ENCODE data around the gene CYP2D6.

The CYP2D6 gene

DNA sequence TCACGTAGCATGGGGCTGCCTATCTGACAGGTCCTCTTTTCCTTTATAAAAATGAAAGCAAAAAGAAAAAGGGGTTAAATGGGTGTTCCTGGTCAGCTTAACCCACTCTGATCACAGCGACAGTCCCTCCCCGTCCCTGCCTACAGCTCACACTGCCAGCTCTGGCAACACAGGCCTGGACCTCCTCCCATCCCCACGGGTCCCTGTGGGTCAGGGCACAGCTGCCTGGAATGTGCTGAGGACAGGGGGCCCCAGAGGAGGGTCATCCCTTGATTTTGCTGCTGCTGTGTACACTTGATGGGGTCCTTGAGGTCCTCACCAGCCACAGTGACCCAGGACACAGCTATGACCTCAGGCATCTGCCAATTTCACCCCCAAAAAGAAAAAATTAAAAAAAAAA lies 29.6 kb upstream of the CYP2D6 start:
- TF ChIP-seq, protein P1, sequence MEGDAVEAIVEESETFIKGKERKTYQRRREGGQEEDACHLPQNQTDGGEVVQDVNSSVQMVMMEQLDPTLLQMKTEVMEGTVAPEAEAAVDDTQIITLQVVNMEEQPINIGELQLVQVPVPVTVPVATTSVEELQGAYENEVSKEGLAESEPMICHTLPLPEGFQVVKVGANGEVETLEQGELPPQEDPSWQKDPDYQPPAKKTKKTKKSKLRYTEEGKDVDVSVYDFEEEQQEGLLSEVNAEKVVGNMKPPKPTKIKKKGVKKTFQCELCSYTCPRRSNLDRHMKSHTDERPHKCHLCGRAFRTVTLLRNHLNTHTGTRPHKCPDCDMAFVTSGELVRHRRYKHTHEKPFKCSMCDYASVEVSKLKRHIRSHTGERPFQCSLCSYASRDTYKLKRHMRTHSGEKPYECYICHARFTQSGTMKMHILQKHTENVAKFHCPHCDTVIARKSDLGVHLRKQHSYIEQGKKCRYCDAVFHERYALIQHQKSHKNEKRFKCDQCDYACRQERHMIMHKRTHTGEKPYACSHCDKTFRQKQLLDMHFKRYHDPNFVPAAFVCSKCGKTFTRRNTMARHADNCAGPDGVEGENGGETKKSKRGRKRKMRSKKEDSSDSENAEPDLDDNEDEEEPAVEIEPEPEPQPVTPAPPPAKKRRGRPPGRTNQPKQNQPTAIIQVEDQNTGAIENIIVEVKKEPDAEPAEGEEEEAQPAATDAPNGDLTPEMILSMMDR (conservative IDR thresholded peaks at IDR 0.05; ENCODE audit: control insufficient read depth, insufficient read depth, low read depth, low read length): no peak
- DNase-seq (ENCODE audit: low read depth): no peak
- no peak overlapping the region for H3K4me3 ChIP-seq (ENCODE audit: control insufficient read depth, low read depth, low read length)

GRCh38 chr22:42158456-42159132 lies 28.0 kb upstream of the CYP2D6 start:
- TF ChIP-seq, protein P1 (conservative IDR thresholded peaks at IDR 0.05; ENCODE audit: control insufficient read depth, insufficient read depth, low read depth, low read length): no peak
- no peak for DNase-seq (ENCODE audit: low read depth)
- H3K4me3 ChIP-seq (ENCODE audit: control insufficient read depth, low read depth, low read length): no peak overlapping the region

GRCh38 chr22:42156598-42156997 lies 26.0 kb upstream of the CYP2D6 start:
- TF ChIP-seq, protein P1 (conservative IDR thresholded peaks at IDR 0.05; ENCODE audit: control insufficient read depth, insufficient read depth, low read depth, low read length): no peak
- DNase-seq (ENCODE audit: low read depth): no peak
- no peak overlapping the region for H3K4me3 ChIP-seq (ENCODE audit: control insufficient read depth, low read depth, low read length)

GRCh38 chr22:42156121-42156520 lies 25.5 kb upstream of the CYP2D6 start:
- TF ChIP-seq, protein P1 (conservative IDR thresholded peaks at IDR 0.05; ENCODE audit: control insufficient read depth, insufficient read depth, low read depth, low read length): no peak
- DNase-seq (ENCODE audit: low read depth): no peak
- no peak overlapping the region for H3K4me3 ChIP-seq (ENCODE audit: control insufficient read depth, low read depth, low read length)

DNA sequence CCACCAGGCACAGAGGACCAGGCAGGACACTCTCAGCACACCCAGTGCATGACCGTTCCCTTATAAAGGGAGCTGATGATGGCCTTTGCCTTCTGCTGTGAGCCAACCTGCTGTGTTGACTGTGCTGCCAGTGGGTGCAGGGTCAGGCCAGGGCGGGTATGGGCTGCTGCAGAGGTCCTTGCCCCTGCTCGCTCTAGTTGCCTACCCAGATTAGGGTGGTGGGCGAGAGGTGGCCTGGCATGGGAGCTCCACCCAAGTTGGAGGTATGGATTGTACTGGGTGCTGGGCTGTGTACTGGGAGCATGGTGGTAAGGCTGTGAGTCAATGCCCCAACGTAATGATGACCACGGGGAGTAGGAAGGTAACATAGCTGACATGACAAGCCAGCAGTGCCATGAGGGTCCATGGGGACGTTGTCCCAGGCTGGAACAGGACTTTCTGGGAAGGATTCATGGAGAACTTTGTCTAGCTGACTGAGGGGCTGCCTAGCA lies 24.5 kb upstream of the CYP2D6 start:
- TF ChIP-seq, protein P1 (conservative IDR thresholded peaks at IDR 0.05; ENCODE audit: control insufficient read depth, insufficient read depth, low read depth, low read length): no peak
- no peak for DNase-seq (ENCODE audit: low read depth)
- no peak overlapping the region for H3K4me3 ChIP-seq (ENCODE audit: control insufficient read depth, low read depth, low read length)

GRCh38 chr22:42154293-42155052 lies 23.9 kb upstream of the CYP2D6 start:
- TF ChIP-seq, protein P1 (conservative IDR thresholded peaks at IDR 0.05; ENCODE audit: control insufficient read depth, insufficient read depth, low read depth, low read length): no peak
- H3K4me3 ChIP-seq (ENCODE audit: control insufficient read depth, low read depth, low read length): no peak overlapping the region
- no peak for DNase-seq (ENCODE audit: low read depth)

All from fibroblast of mammary gland (primary cell).